ENCODE measurements around the gene CCDC157.

- TF ChIP-seq CTCF (IDR thresholded peaks at IDR 0.05 in 4 of 5, conservative IDR thresholded peaks at IDR 0.05 in 1 of 5) = no peak
- TF ChIP-seq POLR2A (IDR thresholded peaks at IDR 0.05) = peak in 1 of 2 donors; percentile 21
Measured at GRCh38 chr22:30396871-30397655, 40.3 kb downstream of the CCDC157 start, which contains the start of gene SEC14L2.

Measured in gastrocnemius medialis (tissue), 4 donors.